ENCODE measurements around the gene P2RX2. TPM values are rescaled to one million over a fixed set of nuclear protein-coding genes. Genes with fewer than 3 reads are reported as not detected.
A peak's percentile ranks its signal among the peaks of the same experiment; 100 is the strongest.

The P2RX2 gene
- total RNA-seq, 1 donor from 2014 or later, result not detected

- peak overlapping the region; percentile 45 to 50 for H3K4me3 ChIP-seq
- H3K27me3 ChIP-seq, result no peaks in the 10 kb centered on the region
- H3K27ac ChIP-seq, result no peak overlapping the region
- TF ChIP-seq CTCF (IDR thresholded peaks at IDR 0.05) (no peak), POLR2A (IDR thresholded peaks at IDR 0.05) (no peak)
- intact Hi-C loops (cut with DNase I), result no loop called here
- H3K4me1 ChIP-seq, result no peaks in the 10 kb centered on the region
- no peaks in the 10 kb centered on the region for H3K9me3 ChIP-seq
- DNase-seq (ENCODE audit: extremely low spot score in 2 of 2), result no peak
- peaks cover 0 to 6% of the 10 kb centered on the region in 2 donors for H3K36me3 ChIP-seq
Measured at GRCh38 chr12:132583411-132583710, 35.2 kb upstream of the P2RX2 start.

DNA sequence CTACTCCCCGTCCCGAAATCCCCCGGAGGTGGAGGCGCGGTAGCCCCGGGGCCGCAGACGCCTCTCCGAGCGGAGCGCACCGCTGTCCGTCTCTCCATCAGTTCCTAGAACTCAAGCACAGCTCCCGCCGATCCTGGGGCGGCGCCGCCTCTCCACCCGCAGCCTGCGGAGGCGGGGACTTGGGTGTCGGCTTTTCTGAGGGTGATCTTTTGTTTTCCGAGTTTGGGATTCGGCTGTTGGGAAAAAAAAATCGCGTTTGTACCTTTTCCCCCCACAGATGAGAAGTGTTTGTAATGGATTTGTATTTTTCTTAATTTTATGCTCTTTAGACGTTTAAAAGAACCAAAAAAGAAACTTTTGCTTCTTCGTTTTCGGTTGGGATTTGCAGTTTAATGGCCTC, 34.8 kb upstream of the P2RX2 start:
- TF ChIP-seq POLR2A (IDR thresholded peaks at IDR 0.05) (no peak), POLR2AphosphoS5 (IDR thresholded peaks at IDR 0.05; ENCODE audit: insufficient read depth in 1 of 2, low read depth in 1 of 2) (no peak), CTCF (IDR thresholded peaks at IDR 0.05) (no peak)
- no peaks in the 10 kb centered on the region for H3K9me3 ChIP-seq
- no peaks in the 10 kb centered on the region for H3K27me3 ChIP-seq
- no peaks in the 10 kb centered on the region for H3K4me1 ChIP-seq
- no peak for DNase-seq (ENCODE audit: extremely low spot score in 2 of 2)
- peaks cover 0 to 6% of the 10 kb centered on the region in 2 donors for H3K36me3 ChIP-seq
- intact Hi-C loops (cut with DNase I), result no loop called here
- peak overlapping the region; percentile 15 to 50 for H3K4me3 ChIP-seq
- H3K27ac ChIP-seq, result no peak overlapping the region

DNA sequence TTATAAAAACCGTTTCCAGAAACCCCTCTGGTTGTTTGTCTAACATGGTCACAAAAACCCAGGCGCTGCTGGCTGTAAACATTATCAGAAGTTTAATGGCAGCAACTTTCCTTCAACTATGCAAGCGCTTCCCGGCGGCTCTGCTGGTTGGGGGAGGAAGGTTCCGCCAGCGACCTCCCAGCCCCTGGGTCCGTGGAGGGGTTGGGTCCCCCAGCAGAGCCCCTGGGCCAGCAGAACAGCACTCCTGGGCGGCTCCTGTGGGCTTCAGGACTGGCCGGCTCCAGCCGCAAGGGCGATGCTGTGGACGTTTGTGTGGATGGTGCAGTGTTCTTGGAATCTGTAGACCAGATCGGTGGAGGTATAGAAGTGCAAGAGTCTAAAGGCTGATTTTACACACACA, 34.1 kb upstream of the P2RX2 start:
- Histone ChIP-seq H3K4me1 (no peaks in the 10 kb centered on the region), H3K27me3 (no peaks in the 10 kb centered on the region), H3K27ac (no peak overlapping the region), H3K9me3 (no peaks in the 10 kb centered on the region), H3K36me3 (peaks cover 0 to 6% of the 10 kb centered on the region in 2 donors), H3K4me3 (no peak overlapping the region)
- DNase-seq (ENCODE audit: extremely low spot score in 2 of 2), result no peak
- intact Hi-C loops (cut with DNase I), result no loop called here
- TF ChIP-seq POLR2AphosphoS5 (IDR thresholded peaks at IDR 0.05; ENCODE audit: insufficient read depth in 1 of 2, low read depth in 1 of 2), result no peak
- TF ChIP-seq CTCF (IDR thresholded peaks at IDR 0.05), result no peak
- no peak for TF ChIP-seq POLR2A (IDR thresholded peaks at IDR 0.05)

- Histone ChIP-seq H3K9me3 (no peaks in the 10 kb centered on the region), H3K4me1 (no peaks in the 10 kb centered on the region), H3K27ac (no peak overlapping the region), H3K36me3 (peaks cover 0 to 6% of the 10 kb centered on the region in 2 donors), H3K27me3 (no peaks in the 10 kb centered on the region), H3K4me3 (no peak overlapping the region)
- TF ChIP-seq CTCF (IDR thresholded peaks at IDR 0.05), result no peak
- no peak for TF ChIP-seq POLR2A (IDR thresholded peaks at IDR 0.05)
- no peak for TF ChIP-seq POLR2AphosphoS5 (IDR thresholded peaks at IDR 0.05; ENCODE audit: insufficient read depth in 1 of 2, low read depth in 1 of 2)
- intact Hi-C loops (cut with DNase I), result no loop called here
- DNase-seq (ENCODE audit: extremely low spot score in 2 of 2), result no peak
Measured at GRCh38 chr12:132585177-132585576, 33.4 kb upstream of the P2RX2 start.

GRCh38 chr12:132586929-132587328, 31.6 kb upstream of the P2RX2 start:
- no peak for DNase-seq (ENCODE audit: extremely low spot score in 2 of 2)
- Histone ChIP-seq H3K4me3 (no peak overlapping the region), H3K27me3 (no peaks in the 10 kb centered on the region), H3K36me3 (peaks cover 0 to 6% of the 10 kb centered on the region in 2 donors), H3K27ac (no peak overlapping the region), H3K9me3 (no peaks in the 10 kb centered on the region), H3K4me1 (no peaks in the 10 kb centered on the region)
- intact Hi-C loops (cut with DNase I), result no loop called here
- TF ChIP-seq POLR2A (IDR thresholded peaks at IDR 0.05) (no peak), CTCF (IDR thresholded peaks at IDR 0.05) (no peak), POLR2AphosphoS5 (IDR thresholded peaks at IDR 0.05; ENCODE audit: insufficient read depth in 1 of 2, low read depth in 1 of 2) (no peak)
